Heart left ventricle (tissue), 13 donors: Measurements from ENCODE around the gene VCL.

ENCODE experiments used
- POLR2A ChIP-seq, 2 donors: fragments of 450-650 bp; IDR thresholded peaks; one replicate each; pipeline ENCODE4 v1.6.1; 2017; ENCODE audit warnings: antibody characterized with exemption in 2 of 2, mild to moderate bottlenecking in 2 of 2, moderate library complexity in 2 of 2
- TF ChIP-seq, protein P1 (sequence below), 12 donors: fragments of 200-600 bp; sonication (generic) in 4 of 12; IDR thresholded peaks; one replicate each; pipeline versions ENCODE4 v1.5.0 to v1.8.0; 2018 to 2022; ENCODE audit warnings: antibody characterized with exemption in 12 of 12, mild to moderate bottlenecking in 5 of 12
- donor health status: ischemic (EF 13 %, LVEDD 7.1; RV severe dilation, severe dysfunction).
- donor health status: DM: no; HTN: yes; CAD: no.
- donor health status: DM: no; HTN: no; CAD: no.
- donor health status: ischemic (EF 25% LVEDD 6.9; RV normal size, moderate dysfunction).
- donor health status: ischemic (EF 25% LVEDD 5.7; RV mildly dilated, moderate dysfunction).
- donor health status: ischemic (EF 35%, LVEDD 5.7; RV mildly dilated, moderate dysfunction).
- donor health status: nonischemic (EF 11% LVEDD 7.7; RV severe dilation, severe dysfunction).
- donor health status: DM: yes; HTN: yes; CAD: no.
- donor health status: PGD.
- donor health status: ischemic (EF 29% LVEDD 5.4; RV normal size, mild dysfunction).
- donor health status: nonischemic (EF 23%, LVEDD 6.1; RV moderate dilation, normal function).

DNA sequence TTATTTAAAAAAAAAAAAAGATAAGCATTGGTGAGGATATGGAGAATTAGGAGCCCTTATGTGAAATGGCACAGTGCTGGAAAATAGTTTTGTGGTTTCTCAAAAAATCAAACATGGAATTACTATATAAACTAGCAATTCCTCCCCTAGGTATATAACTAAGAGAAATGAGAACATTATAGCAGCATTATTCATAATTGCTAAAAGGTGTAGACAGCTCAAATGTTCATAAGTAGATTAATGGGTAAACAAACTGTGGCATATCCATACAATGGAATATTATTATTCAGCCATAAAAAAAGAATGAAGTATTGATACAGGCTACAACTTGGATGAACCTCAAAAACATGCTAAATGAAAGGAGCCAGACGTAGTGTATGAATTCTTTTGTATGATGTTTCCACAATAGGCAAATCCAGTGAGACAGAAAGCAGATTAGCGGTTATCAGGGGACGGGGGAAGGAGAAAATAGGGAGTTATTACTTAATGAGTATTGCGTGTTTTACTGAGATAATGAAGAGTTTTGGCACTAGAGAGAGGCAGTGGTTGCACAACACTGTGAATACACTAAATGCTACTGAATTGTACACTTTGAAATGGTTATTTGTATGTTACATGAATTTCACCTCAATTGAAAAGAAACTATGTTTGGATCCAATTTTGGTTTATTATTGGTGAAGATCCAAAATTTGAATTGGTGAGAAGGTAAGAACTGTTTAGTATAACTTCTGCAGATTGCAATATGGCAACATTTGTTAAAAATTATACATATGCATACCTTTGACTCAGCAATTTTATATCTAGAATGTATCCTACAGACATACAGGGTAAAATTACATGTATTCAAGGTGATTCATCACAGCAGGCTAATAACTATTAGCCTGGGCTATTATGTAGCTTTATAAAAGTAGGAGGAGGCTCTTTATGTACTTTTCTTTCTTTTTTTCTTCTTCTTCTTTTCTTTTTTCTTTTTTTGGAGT is 69.7 kb downstream of the VCL start:
- TF ChIP-seq, protein P1, sequence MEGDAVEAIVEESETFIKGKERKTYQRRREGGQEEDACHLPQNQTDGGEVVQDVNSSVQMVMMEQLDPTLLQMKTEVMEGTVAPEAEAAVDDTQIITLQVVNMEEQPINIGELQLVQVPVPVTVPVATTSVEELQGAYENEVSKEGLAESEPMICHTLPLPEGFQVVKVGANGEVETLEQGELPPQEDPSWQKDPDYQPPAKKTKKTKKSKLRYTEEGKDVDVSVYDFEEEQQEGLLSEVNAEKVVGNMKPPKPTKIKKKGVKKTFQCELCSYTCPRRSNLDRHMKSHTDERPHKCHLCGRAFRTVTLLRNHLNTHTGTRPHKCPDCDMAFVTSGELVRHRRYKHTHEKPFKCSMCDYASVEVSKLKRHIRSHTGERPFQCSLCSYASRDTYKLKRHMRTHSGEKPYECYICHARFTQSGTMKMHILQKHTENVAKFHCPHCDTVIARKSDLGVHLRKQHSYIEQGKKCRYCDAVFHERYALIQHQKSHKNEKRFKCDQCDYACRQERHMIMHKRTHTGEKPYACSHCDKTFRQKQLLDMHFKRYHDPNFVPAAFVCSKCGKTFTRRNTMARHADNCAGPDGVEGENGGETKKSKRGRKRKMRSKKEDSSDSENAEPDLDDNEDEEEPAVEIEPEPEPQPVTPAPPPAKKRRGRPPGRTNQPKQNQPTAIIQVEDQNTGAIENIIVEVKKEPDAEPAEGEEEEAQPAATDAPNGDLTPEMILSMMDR (IDR thresholded peaks at IDR 0.05), result no peak
- TF ChIP-seq POLR2A (IDR thresholded peaks at IDR 0.05), result no peak
